GM19468 (cell line): ENCODE measurements around the gene CAMTA1.

Source experiments
- ATAC-seq: cut with Tn5 transposase; IDR thresholded peaks from one replicate; pipeline ENCODE4 v1.9.1; 2021; ENCODE audit warnings: mild to moderate bottlenecking, moderate library complexity, moderate number of reproducible peaks; ENCODE audit not compliant: unreplicated experiment; ENCODE audit errors: extremely low read depth

CAMTA1 gene

DNA sequence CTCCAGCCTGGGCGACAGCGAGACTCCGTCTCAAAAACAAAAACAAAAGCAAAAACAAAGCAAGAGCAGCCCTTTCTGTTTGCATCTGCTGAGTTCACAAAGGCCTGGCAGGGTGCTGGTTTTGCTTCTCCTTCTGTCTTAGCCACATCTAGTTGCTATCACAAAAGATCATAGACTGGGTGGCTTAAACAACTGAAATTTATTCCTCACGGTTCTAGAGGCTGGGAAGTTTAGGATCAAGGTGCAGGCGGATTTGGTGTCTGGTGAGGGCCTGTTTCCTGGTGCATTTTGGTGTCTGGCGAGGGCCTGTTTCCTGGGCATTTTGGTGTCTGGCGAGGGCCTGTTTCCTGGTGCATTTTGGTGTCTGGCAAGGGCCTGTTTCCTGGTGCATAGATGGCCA lies 471.3 kb downstream of the CAMTA1 start:
- no peak for ATAC-seq

DNA sequence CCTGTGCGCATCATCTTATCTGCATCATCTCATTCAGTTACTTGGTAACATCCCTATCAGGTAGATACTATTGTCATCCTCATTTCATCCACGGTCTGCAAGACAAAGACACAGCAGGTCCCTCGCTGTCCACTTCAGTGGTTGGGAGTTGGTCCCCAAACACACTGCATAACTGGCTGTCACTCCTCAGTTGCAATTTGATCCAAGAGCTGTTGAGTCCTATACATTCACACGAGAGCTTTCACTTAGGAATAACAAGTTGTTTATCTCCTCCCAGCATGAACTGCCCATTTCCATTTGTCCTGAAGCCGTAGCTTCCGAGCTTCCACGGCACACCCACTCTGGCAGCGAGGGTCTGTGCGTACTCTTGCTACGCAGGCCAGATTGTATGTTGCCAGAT lies 472.0 kb downstream of the CAMTA1 start:
- ATAC-seq: no peak

DNA sequence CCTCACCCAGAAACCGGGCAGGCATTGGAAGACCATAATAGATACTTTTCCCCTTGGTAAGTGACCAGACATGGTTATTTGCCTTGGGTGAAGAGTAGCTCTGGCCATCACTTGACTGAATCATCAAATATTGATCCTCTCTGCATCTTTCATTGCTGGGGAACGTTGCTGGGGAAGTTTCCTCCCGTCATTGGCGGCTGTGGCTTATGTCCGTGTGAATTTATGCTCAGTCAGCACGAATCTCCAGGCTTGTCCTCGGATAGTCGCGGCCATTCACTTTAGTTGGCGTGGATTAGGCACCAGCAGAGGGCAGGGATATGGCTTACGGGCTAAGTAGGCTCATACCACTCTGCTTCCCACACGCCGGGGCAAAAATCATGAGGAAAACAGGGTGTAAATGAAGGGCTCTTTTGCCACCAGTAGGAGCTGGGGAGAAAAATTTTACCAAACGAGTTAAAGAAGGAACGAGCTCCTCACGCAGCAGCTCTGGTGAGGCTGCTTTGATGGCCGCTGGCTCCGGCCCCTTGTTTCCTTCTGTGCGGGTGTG lies 473.4 kb downstream of the CAMTA1 start:
- no peak for ATAC-seq

DNA sequence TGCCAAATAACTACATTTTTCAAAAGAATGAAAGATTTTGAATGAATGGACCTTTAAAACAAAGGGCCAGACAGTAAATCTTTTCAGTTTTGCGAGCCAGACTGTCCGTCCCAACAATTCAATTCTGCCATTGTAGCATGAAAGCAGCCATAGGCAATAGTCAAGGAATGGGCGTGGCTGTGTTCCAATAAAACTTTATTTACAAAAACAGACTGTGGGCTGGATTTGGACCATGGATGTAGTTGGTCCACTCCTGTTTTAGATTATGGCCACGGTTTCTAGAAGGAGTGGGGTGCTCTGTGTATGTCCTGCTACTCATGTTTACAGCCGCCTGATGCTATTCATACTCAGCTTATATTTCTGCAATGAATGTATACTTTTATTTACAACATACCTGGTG lies 474.7 kb downstream of the CAMTA1 start:
- no peak for ATAC-seq

DNA sequence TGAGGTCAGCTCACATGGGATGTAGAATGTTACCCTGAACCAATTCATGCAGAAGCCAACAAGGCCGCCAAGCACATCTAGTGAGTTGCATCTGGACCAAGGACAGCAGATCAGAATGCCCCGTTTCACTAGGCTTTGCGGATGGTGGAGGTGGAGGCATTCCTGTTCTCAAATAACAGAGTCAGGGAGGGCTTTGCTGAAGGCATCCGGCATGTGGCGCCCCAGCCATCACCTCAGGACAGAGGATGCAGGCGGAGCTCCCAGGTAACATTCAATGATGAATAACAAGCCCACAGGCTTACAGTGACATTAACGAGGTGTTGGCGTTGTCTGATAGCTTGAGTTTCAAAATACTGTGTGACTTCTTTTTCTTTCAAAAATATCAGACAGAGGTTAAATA lies 476.2 kb downstream of the CAMTA1 start:
- no peak for ATAC-seq

DNA sequence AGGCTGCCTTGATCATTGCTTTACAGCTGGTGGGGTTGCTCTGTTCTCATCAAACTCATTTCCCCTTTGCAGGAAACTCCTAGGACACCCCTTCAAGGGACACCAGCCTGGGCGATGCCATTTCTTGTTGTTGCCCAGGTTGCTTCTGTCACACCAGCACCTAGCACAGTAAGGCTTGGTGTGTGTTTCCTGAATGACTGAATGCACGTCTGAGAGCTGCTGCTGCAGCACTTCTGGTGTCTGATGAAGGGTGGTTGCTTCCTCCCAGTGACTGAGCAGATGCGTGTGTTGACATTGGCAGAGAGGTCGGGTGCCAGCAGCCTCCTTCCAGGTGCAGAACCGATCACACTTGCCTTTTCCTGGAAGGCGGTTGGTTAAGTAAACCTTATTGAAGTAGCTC lies 477.4 kb downstream of the CAMTA1 start:
- ATAC-seq: no peak

DNA sequence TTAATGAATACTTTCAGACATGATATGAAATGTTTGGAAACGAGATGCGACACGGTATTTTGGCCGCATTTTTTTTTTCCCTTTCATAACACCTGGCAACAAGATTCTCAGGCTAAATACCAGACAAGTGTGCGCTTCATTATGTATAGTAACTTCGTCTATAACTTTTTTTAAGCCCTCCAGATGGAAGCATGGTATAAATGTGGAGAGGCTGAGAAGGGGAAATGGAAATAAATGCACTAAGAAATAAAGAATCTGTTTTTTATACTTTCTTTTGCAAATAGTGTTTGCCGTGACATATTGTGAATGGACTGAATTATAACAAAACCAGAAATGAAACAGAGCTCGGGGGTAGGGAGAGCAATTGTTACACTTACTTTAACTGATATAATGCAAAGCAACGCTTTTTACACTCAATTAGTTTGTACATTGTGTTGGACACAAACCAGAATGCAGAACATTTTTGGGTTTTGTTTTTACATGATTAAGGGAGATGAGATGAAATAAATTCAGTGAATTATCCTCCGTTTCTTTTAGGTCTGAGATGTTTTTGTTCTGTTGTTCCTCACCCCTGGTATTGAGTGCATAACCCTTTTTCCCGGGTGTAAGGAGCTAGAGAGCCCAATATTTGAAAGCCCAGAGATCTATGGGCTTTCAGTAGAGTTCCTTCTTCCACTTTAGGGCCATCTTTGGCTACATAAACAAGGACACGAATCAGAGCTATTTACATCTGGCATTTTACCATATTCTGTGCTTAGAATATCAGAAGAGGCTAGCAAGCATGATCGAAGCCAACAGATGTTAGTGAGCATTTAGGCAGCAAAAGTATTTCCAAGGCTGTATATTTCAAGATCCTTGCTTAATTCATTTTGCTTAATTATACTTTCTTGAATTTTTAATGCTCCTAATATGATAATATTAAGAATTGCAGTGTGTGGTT lies 478.0 kb downstream of the CAMTA1 start:
- no peak for ATAC-seq

DNA sequence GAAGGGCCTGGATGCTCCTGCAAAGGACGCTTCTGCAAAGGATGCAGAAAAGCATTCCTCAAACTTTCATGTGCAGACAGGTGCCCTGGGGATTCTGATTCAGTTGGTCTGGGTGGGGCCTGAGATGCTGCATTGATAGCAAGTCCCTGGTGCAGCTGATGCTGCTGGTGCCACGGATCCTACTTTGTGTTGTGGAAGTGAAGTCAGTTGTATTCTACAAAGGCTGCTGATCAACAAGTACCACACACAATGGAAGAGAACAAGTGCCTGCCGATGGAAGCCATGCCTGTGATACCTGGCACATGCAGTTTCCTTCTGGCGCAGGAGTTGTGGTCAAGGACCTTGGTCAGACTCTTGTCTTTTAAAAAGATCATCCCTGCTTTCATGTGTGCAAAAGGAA lies 478.8 kb downstream of the CAMTA1 start:
- ATAC-seq: no peak

DNA sequence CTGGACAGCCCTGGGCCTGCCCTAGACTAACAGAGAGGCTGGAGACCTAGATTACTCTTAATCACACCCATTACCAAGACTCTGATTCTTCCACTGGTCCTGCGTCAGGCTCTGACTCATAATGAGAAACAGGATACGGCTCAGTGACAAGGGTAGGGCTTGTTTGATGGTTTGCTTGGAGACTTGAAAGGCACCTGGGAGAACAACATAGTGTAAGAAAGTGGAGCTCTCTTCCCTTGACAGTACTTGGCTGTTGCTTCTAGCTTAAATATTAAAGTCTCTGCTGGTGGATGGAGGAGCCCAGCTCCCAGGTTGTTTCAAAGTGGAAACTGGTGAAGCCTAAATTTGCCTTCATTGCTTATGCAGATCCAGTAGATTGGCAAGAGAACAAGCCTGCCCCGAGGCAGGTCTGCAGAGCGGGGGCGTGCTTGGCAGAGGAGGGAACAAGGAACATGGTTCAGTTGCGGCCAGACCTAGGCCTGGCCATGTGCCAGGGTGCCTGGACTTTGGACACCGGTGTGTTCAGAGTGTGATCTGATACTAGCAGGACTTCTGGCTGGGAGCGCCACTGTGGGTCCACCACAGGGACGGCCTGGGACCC lies 480.6 kb downstream of the CAMTA1 start:
- ATAC-seq: no peak

DNA sequence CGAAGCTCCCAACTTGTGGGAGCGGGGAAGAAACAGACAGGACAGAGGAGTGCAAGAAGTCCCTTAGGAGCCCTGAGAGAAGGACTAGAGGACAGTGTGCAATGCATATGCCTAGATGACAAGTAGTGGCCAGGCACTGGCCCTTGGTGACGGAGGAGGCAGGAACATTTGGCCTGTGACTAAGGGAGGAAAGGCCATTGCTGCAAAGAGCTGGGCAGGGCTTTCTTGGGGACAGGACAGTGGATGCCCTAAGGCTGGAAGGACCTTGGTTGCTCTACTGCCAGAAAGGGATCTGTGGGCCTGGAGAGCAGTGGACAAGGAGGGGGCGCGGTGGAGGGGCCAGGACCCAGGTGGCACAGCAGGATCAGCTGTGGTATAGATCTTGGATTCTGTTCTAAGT lies 481.3 kb downstream of the CAMTA1 start:
- ATAC-seq: no peak

DNA sequence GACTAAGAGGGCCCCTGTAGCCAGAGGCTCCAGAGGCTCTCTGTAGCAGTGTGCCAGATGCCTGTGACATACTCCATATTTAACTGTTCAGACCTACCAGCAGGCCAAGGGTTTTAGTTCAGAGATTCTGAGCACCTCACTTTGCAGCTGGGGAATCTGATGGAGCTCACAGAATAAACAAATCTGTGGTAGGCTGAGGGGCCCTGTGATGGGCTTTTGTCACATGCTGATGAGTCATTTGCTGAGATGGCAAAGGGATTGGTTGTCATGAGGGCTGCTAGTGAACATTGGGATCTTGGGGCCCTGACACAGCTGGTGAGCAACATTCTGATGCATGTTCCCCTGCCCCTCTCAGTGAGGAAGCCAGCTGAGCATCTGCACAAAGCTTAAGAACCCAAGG lies 482.2 kb downstream of the CAMTA1 start:
- no peak for ATAC-seq

DNA sequence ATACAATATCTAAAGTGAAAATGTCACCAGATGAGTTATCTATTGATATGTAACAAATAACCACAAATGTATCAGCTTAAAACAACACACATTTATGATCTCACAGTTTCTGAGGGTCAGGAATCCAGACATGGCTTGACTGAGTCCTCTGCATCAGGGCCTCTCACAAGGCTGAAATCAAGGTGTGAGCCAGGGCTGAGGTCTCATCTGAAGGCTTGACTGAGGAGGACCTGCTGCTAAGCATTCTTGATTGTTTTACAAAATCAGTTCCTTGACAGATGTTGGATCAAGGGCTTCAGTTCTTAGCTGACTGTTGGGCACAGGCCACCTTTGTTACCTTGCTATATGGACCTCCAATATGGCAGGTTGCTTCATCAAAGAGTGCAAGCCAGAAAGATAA lies 483.7 kb downstream of the CAMTA1 start:
- ATAC-seq: no peak

DNA sequence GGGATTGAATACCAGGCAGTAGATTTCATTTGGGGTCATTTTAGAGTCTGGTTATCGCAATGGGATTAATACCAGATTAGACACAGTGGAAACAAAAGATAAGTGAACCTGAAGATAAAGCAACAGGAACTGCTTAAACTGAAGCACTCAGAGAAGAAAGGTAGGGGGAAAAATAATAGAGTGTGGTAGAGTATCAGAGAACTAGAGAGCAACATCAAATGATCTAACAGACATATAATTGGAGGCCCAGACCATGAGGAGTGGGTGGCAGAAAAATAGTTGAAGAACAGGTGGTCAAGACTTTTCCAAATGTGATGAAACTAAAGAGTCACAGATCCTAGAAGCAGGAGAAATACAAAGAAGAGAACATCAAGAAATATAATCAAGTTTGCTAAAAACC lies 484.3 kb downstream of the CAMTA1 start:
- no peak for ATAC-seq

DNA sequence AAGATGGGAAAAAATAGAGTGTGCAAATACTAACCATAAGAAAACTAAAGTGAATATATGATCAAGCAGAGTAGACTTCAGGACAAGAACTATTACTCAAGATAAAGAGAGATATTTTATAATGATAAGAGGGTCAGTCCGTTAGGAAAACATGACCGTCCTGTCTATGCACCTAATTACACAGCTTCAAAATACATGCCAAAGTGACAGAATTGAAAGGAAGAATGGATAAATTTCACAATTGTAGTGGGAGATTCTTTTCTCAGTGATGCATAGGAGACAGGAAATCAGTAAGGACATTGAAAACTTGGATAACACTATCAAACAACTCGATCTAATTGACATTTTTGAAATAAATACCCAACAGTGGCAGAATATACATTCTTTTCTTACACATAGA lies 489.0 kb downstream of the CAMTA1 start:
- no peak for ATAC-seq

DNA sequence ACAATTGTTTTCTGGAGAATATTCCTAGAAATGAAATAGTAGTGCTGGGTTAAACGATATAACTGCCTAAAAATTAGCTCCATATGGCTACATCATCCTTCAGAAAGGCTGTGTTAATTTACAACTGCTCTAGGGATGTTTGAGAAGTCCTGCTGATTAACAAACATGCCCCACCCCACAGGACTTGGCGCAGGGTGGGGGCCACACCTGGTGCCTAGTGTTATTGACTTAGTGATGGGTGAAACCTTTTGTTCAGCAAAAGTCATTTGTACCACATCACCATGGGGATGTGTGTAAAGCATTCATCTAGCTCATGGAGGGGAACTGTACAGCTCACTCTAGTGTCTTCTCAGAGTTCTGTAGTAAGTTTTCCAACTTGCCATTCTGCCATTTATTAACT lies 492.8 kb downstream of the CAMTA1 start:
- no peak for ATAC-seq

DNA sequence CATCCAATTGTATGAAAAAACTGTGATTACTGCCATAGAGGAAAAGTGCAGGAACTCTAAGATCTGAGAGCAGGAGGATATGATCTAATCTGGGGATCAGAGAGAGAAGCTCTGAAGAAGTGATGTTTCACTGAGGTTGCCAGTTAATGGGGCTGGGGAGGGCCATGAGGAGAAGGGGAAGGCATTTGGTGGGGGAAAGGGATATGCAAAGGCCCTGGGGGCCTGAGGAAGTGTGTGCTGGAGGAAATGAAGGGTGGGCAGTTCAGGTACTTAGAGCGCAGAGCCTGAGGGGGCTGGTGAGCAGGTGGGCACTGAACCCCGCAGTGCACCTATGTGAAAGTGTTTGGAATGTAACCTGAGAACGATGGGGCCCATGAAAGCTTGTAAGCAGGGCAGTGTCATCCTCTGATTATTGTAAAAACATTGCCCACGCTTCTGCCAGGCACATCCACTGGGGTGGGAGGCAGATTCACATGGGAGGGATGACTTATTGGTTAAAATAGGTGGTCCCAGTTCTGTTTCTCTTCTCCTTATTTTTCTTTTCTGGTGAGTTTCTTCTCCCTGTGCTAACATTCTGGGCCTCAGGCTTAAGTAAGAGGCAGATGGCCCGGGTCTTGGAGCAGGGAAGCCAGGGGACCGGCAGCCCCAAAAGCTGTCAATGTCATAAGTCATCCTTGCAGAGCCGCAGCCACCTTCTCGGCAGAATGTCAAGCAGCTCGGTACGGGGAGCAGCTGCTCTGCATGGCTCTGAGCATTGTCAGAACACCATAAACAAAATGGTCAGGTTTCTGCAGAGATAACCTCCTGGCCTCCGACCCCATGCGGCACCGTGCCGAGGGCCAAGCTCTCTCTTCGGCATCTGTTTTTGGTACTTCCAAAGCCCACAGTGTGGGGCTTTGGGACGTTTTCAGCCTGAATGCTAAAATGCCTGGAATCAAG lies 493.8 kb downstream of the CAMTA1 start:
- ATAC-seq: no peak

DNA sequence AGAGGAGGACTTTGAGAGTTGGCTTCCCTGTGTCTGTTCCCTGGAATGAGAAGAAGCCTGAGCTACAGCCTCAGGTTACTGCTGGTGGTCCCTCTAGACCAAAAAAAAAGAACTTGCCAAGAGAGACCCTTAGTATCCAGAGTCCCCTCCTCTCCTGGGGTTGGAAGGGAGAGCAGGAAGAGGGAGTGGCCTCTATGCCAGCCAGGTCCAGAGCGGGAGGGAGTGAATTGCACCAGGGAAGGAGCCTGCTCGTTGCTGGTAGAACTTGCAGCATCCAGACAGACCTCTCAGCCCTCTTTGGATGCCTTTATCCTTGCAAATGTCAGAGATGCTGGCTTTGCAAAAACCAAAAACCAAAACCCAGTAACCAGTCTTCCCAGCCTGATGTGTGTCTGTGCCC lies 494.5 kb downstream of the CAMTA1 start:
- no peak for ATAC-seq

DNA sequence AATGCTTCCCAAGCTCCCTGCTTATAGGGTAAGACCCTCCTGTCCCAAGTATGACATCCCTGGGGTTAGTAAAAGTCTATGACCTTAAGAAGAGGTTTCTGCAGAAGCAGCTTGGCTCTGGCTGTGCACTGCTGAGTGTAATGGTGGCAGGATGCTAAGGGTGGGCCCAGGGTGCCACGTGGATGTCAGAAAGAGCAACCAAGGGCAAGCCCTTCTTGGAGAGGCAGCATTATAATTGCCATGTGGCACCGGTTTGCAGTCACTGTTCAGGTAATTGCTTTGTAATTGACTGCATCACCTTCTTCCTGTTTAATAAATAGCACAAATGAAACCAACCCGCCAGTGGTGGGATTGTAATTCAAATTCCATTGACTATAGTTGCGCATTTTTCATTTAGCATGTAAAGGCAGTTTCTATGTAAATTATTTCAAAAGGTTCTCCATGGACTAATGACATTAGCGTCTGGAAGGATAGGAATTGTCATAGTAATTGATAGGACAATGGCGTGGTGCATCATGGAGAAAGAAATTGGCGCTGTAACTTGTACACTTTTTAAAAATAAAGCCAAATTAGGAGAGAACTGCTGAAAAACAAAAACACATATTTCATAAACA lies 495.2 kb downstream of the CAMTA1 start:
- no peak for ATAC-seq

DNA sequence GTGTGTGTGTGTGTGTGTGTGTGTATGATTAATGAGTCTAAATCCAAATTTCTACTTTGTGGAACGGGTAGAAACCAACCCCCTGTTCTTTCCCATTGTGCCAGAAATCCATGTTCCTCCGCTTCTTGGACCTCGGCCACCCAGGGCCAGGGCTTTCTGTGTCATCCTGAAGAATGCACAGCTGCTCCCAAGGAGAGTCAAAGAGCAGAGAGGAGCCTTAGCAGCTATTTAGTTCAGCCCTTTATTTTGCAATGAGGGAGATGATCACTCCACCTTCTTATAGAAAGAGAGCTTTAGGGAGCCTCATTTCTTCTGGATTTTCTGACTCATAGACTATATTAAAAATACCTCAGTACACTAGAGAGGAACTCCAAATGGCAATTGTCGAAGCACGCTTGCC lies 496.6 kb downstream of the CAMTA1 start:
- no peak for ATAC-seq

DNA sequence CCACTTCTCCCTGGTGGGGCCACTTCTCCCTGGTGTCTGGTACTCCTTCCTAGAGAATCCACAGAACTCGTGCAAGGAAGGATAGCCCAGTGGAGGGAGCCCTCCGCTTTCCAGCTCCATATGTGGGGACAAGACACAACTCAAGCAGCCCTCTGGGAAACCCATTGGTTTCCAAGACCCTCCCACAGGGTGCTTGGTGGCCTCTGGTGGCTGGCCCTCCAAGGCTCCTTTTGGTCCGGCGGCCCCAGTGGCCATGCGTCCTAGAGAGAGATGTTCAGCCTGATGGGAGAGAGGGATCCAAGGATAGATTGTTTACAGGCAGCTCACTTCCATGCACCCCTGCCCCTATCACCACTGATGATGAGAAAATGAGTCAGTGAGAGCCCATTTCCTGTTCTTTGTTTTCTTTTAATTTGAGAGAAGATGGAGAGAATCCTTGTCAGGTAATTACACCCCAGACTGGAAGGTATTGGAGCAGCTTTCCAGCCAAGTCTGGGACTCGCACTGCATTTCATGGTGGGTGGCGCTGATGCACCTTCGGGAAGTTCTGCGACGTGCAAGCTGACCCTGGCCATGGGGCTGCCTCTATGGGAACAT lies 499.7 kb downstream of the CAMTA1 start:
- ATAC-seq: no peak
